ENCODE results near the gene ALDH16A1. TPM values are rescaled to one million over a fixed set of nuclear protein-coding genes. Genes with fewer than 3 reads are reported as not detected.

The ALDH16A1 gene
- total and polyA plus RNA-seq, 4 experiments from 2014 or later: 28.4 to 40.1 (median 32.1) TPM

DNA sequence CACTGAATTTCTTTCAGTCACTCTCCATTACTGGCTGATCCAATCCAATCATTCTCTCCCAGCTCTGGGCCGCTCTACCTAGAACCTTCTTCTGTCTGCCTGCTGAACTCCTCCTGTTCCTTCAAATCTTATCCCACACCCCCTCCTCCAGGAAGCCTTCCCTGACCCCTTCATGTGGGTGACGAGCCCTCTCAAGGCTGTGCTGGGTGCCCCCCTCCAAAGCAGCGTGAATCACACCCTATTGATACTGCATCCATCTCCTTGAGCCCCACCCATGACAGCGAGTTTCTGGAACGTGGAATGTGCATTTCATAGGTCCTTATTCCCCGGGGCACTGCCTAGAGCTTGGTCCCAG is 4.6 kb upstream of the ALDH16A1 start:
- Mint-ChIP-seq H3K27me3 (peaks cover 0 to 5% of the 10 kb centered on the region in 2 donors), H3K4me3 (peak overlapping the region in 3 of 8 donors; percentile 32 to 48 (median 35)), H3K36me3 (peaks cover 25 to 50% of the 10 kb centered on the region in 2 donors), H3K4me1 (peaks cover 23 to 61% (median 41%) of the 10 kb centered on the region in 4 donors), H3K9me3 (peaks cover 0 to 7% (median 0%) of the 10 kb centered on the region in 8 donors), H3K27ac (peak overlapping the region in 4 of 7 donors; percentile 42 to 81 (median 68))
- peaks cover 33% of the 10 kb centered on the region for H3K4me1 ChIP-seq (ENCODE audit: insufficient read depth, low read length)
- CTCF ChIA-PET (ENCODE audit: partially characterized antibody): interaction anchor here (3.9 to 15.5 kb wide), 2 partner anchors 23 to 57 kb away, joined by 19 to 227 read pairs; partner anchors contain the start of gene FLT3LG
- no peaks in the 10 kb centered on the region for H3K9me3 ChIP-seq (ENCODE audit: control insufficient read depth in 1 of 2, low read length in 2 of 2)
- POLR2A ChIA-PET (ENCODE audit: partially characterized antibody): interaction anchor here (0.9 to 4.8 kb wide), 6 partner anchors 9 to 121 kb away, joined by 3 to 26 read pairs (median 8); partner anchors contain the start of genes FLT3LG and RPL13A
- H3K27me3 ChIP-seq (ENCODE audit: insufficient read depth, low read length): no peaks in the 10 kb centered on the region
- no peak for DNase-seq
- H3K27ac ChIP-seq (ENCODE audit: low read depth, low read length): no peak overlapping the region
- intact Hi-C loops (cut with micrococcal nuclease): no loop called here
- peaks cover 27% of the 10 kb centered on the region for H3K36me3 ChIP-seq (ENCODE audit: insufficient read depth, low read length)
- no peak overlapping the region for H3K4me3 ChIP-seq (ENCODE audit: low read length in 2 of 2)

DNA sequence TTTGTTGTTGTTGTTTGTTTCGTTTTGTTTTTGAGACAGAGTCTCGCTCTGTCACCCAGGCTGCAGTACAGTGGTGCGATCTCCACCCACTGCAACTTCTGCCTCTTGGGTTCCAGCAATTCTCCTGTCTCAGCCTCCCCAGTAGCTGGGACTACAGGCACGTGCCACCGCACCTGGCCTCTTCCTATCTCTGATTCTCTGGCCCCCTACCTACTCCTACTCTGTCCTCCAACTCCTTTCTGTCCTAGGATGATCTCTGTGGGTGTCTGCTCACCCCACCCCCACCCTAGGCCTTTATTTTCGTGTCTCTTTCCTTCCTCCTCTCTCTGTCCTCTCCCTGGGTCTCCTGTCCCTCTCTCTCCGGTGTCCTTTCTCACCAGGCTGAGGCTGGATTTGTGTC is 2.6 kb upstream of the ALDH16A1 start:
- Histone ChIP-seq H3K4me1 (ENCODE audit: insufficient read depth, low read length) (peaks cover 37% of the 10 kb centered on the region), H3K27me3 (ENCODE audit: insufficient read depth, low read length) (no peaks in the 10 kb centered on the region), H3K27ac (ENCODE audit: low read depth, low read length) (peak overlapping the region; percentile 91), H3K36me3 (ENCODE audit: insufficient read depth, low read length) (peaks cover 27% of the 10 kb centered on the region), H3K4me3 (ENCODE audit: low read length in 2 of 2) (peak overlapping the region; percentile 14 to 90), H3K9me3 (ENCODE audit: control insufficient read depth in 1 of 2, low read length in 2 of 2) (no peaks in the 10 kb centered on the region)
- ChIA-PET CTCF (ENCODE audit: partially characterized antibody) (interaction anchor here (3.9 to 15.5 kb wide), 2 partner anchors 21 to 59 kb away, joined by 19 to 227 read pairs; partner anchors contain the start of gene FLT3LG), POLR2A (ENCODE audit: partially characterized antibody) (interaction anchor here (1.7 to 5.7 kb wide), 4 partner anchors 21 to 63 kb away, joined by 6 to 222 read pairs (median 20); partner anchors contain the start of genes FLT3LG and KASH5)
- Mint-ChIP-seq H3K4me1 (peaks cover 25 to 63% (median 37%) of the 10 kb centered on the region in 4 donors), H3K36me3 (peaks cover 25 to 48% of the 10 kb centered on the region in 2 donors), H3K4me3 (peak overlapping the region; percentile 91 to 100 (median 99)), H3K9me3 (peaks cover 0 to 2% (median 0%) of the 10 kb centered on the region in 8 donors), H3K27ac (peak overlapping the region; percentile 66 to 100 (median 86)), H3K27me3 (no peaks in the 10 kb centered on the region)
- DNase-seq: no peak
- intact Hi-C loops (cut with micrococcal nuclease): loop anchor here (5.0 kb wide), 1 partner anchor 333 kb away; the partner anchor contains the start of genes C19orf73 and PPFIA3

DNA sequence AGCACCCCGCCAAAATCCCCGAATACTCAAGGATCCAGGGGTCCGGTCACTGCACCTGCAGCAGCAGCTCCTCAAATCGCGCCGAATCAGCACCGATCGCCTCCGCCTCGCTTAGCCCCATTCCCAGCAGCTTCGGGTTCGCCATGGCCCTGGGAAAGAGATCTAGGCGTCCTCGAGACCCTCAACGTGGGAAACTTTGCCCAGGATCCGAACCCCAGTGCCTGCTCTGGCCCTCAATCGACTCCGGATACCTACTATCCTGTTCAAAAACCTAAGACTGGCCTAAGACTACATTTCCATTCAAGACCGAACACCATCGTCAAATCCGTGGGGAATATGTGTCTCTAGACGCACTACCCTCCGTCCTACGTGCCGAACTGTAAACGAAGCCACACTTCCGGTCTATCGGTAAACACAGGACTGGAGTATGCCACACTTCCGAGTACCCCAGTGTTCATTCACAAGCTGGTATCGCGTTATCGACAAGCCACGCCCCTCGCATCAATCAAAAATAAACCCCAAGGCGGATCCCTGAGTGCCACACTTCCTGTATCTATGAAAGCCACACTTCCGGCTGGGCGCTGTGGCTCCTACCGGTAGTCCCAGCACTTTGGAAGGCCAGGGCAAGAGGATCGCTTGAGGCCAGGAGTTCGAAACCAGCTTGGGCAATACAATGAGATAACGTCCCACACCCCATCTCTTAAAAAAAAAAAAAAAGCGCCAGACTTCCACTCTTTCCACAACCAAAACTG is 1.4 kb upstream of the ALDH16A1 start, which contains the start of gene PIH1D1:
PIH1D1 (minus strand) TSS at position 385 of the 752 bp plus-strand sequence; CDS start at position 145, 240 bp downstream.
- Histone ChIP-seq H3K27me3 (ENCODE audit: insufficient read depth, low read length) (no peaks in the 10 kb centered on the region), H3K4me3 (ENCODE audit: low read length in 2 of 2) (peak within 1 kb of the TSS; percentile 66 to 90), H3K4me1 (ENCODE audit: insufficient read depth, low read length) (peaks cover 37% of the 10 kb centered on the region), H3K9me3 (ENCODE audit: control insufficient read depth in 1 of 2, low read length in 2 of 2) (no peaks in the 10 kb centered on the region), H3K36me3 (ENCODE audit: insufficient read depth, low read length) (peaks cover 25% of the 10 kb centered on the region), H3K27ac (ENCODE audit: low read depth, low read length) (peak within 1 kb of the TSS; percentile 91)
- no peaks in the 10 kb centered on the region for H3K27me3 Mint-ChIP-seq
- peak within 1 kb of the TSS; percentile 96 to 100 (median 100) for H3K27ac Mint-ChIP-seq
- peak within 1 kb of the TSS; percentile 91 to 100 (median 99) for H3K4me3 Mint-ChIP-seq
- peaks cover 0 to 2% (median 0%) of the 10 kb centered on the region in 8 donors for H3K9me3 Mint-ChIP-seq
- peak; percentile 91 to 98 (median 95) for DNase-seq
- intact Hi-C loops (cut with micrococcal nuclease): loop anchor here (1.0 to 5.0 kb wide), 3 partner anchors 8 to 334 kb away; partner anchors contain the start of genes C19orf73, PPFIA3 and RRAS
- H3K36me3 Mint-ChIP-seq: peaks cover 30 to 42% of the 10 kb centered on the region in 2 donors
- ChIA-PET POLR2A (ENCODE audit: partially characterized antibody) (interaction anchor here (0.6 to 5.7 kb wide), 25 partner anchors 9 to 426 kb away, joined by 3 to 222 read pairs (median 6); partner anchors contain the start of genes BCL2L12, CD37, FLT3LG and IRF3), CTCF (ENCODE audit: partially characterized antibody) (interaction anchor here (0.5 to 15.5 kb wide), 7 partner anchors 11 to 282 kb away, joined by 3 to 227 read pairs (median 4); partner anchors contain the start of gene FLT3LG)
- H3K4me1 Mint-ChIP-seq: peaks cover 25 to 70% (median 41%) of the 10 kb centered on the region in 4 donors

DNA sequence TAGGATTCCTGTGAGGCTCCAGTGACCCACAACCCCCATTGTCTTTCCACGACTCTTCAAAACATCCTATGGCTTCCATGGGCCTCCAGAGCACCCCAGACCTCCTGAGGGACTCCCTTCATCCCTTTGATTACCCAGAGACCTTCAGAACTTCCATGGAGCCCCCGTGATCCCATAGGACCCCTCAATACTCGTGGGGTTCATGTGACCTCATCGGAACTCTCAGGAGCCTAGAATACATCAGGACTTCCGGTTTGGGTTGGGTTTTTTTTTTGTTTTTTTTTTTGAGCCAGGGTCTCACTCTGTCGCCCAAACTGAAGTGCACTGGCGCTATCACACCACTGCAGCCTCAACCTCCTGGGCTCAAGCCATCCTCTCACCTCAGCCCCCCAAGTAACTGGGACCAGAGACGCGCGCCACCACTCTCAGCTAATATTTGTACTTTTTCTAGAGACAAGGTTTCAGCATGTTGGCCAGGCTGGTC is 774 bp downstream of the ALDH16A1 start:
- ChIA-PET POLR2A (ENCODE audit: partially characterized antibody) (interaction anchor here (0.9 to 5.7 kb wide), 16 partner anchors 9 to 360 kb away, joined by 3 to 222 read pairs (median 5); partner anchors contain the start of genes FLT3LG, FUZ, NOSIP and PRMT1), CTCF (ENCODE audit: partially characterized antibody) (interaction anchor here (0.7 to 15.5 kb wide), 7 partner anchors 9 to 222 kb away, joined by 3 to 227 read pairs (median 5); partner anchors contain the start of gene FLT3LG)
- no peaks in the 10 kb centered on the region for H3K27me3 Mint-ChIP-seq
- Histone ChIP-seq H3K4me1 (ENCODE audit: insufficient read depth, low read length) (peaks cover 50% of the 10 kb centered on the region), H3K4me3 (ENCODE audit: low read length in 2 of 2) (peak overlapping the region; percentile 73 to 96), H3K27ac (ENCODE audit: low read depth, low read length) (peak overlapping the region; percentile 91), H3K36me3 (ENCODE audit: insufficient read depth, low read length) (peaks cover 7% of the 10 kb centered on the region), H3K9me3 (ENCODE audit: control insufficient read depth in 1 of 2, low read length in 2 of 2) (no peaks in the 10 kb centered on the region), H3K27me3 (ENCODE audit: insufficient read depth, low read length) (no peaks in the 10 kb centered on the region)
- no peak for DNase-seq
- H3K4me1 Mint-ChIP-seq: peaks cover 26 to 75% (median 44%) of the 10 kb centered on the region in 4 donors
- H3K4me3 Mint-ChIP-seq: peak overlapping the region; percentile 93 to 100 (median 98)
- intact Hi-C loops (cut with micrococcal nuclease): loop anchor here (1.0 to 5.0 kb wide), 6 partner anchors 16 to 336 kb away; partner anchors contain the start of genes C19orf73, FLT3LG, PPFIA3 and RPL13A
- H3K9me3 Mint-ChIP-seq: peaks cover 0 to 2% (median 0%) of the 10 kb centered on the region in 8 donors
- H3K36me3 Mint-ChIP-seq: peaks cover 24 to 28% of the 10 kb centered on the region in 2 donors
- peak overlapping the region; percentile 96 to 100 (median 100) for H3K27ac Mint-ChIP-seq

DNA sequence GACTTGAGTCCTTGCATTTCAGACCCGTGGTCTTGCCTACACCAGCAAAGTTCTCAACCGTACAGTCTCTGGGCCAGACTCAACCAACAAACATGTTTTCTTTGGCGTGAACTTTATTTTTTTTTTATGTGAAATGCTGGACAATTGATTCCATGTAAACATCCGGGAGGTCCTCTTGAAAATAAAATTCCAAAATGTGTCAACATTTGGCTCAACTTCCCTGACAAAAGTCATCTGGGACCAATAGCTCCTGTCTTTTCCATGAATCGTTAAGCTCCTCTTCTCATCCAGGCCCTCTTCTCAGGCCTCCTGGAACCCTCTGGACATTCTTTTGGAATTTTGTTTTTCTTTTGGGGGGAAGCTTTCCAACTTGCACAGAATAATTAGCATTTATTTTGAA is 2.7 kb downstream of the ALDH16A1 start:
- Histone ChIP-seq H3K27ac (ENCODE audit: low read depth, low read length) (no peak overlapping the region), H3K36me3 (ENCODE audit: insufficient read depth, low read length) (peaks cover 12% of the 10 kb centered on the region), H3K4me3 (ENCODE audit: low read length in 2 of 2) (no peak overlapping the region), H3K9me3 (ENCODE audit: control insufficient read depth in 1 of 2, low read length in 2 of 2) (no peaks in the 10 kb centered on the region), H3K27me3 (ENCODE audit: insufficient read depth, low read length) (no peaks in the 10 kb centered on the region), H3K4me1 (ENCODE audit: insufficient read depth, low read length) (peaks cover 46% of the 10 kb centered on the region)
- POLR2A ChIA-PET (ENCODE audit: partially characterized antibody): interaction anchor here (1.4 to 5.1 kb wide), 2 partner anchors 14 to 17 kb away, joined by 5 to 34 read pairs; no protein-coding TSS in a partner anchor
- intact Hi-C loops (cut with micrococcal nuclease): no loop called here
- no peak for DNase-seq
- Mint-ChIP-seq H3K4me3 (peak overlapping the region in 1 of 8 donors; percentile 49), H3K36me3 (peaks cover 19 to 31% of the 10 kb centered on the region in 2 donors), H3K27me3 (no peaks in the 10 kb centered on the region), H3K27ac (peak overlapping the region in 5 of 7 donors; percentile 22 to 73 (median 60)), H3K9me3 (no peaks in the 10 kb centered on the region), H3K4me1 (peaks cover 19 to 62% (median 38%) of the 10 kb centered on the region in 4 donors)
- CTCF ChIA-PET (ENCODE audit: partially characterized antibody): interaction anchor here (1.2 to 15.5 kb wide), 3 partner anchors 10 to 91 kb away, joined by 3 to 227 read pairs (median 3); partner anchors contain the start of gene FLT3LG

DNA sequence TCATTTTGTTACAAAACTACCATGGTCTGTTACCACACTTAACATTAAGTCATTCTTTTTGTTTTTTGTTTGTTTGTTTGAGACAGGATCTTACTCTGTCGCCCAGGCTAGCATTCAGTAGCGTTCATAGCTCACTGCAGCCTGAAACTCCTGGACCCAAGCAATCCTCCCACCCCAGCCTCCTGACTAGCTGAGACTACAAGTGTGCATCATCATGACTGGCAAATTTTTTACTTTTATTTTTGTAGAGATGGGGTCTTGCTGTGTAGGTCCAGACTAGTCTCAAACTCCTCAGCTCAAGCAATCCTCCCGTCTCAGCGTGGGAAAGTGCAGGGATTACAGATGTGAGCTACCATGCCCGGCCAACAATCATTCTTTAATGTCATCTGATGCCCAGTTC is 3.3 kb downstream of the ALDH16A1 start:
- DNase-seq: no peak
- peaks cover 19 to 57% (median 36%) of the 10 kb centered on the region in 4 donors for H3K4me1 Mint-ChIP-seq
- H3K36me3 Mint-ChIP-seq: peaks cover 19 to 30% of the 10 kb centered on the region in 2 donors
- H3K9me3 Mint-ChIP-seq: no peaks in the 10 kb centered on the region
- Histone ChIP-seq H3K9me3 (ENCODE audit: control insufficient read depth in 1 of 2, low read length in 2 of 2) (no peaks in the 10 kb centered on the region), H3K27ac (ENCODE audit: low read depth, low read length) (no peak overlapping the region), H3K4me3 (ENCODE audit: low read length in 2 of 2) (no peak overlapping the region), H3K36me3 (ENCODE audit: insufficient read depth, low read length) (peaks cover 12% of the 10 kb centered on the region), H3K4me1 (ENCODE audit: insufficient read depth, low read length) (peaks cover 43% of the 10 kb centered on the region), H3K27me3 (ENCODE audit: insufficient read depth, low read length) (no peaks in the 10 kb centered on the region)
- H3K4me3 Mint-ChIP-seq: peak overlapping the region in 1 of 8 donors; percentile 49
- intact Hi-C loops (cut with micrococcal nuclease): no loop called here
- H3K27me3 Mint-ChIP-seq: no peaks in the 10 kb centered on the region
- ChIA-PET CTCF (ENCODE audit: partially characterized antibody) (interaction anchor here (1.2 to 15.5 kb wide), 3 partner anchors 11 to 90 kb away, joined by 3 to 227 read pairs (median 3); partner anchors contain the start of gene FLT3LG), POLR2A (ENCODE audit: partially characterized antibody) (interaction anchor here (1.4 to 5.1 kb wide), 2 partner anchors 13 to 17 kb away, joined by 5 to 34 read pairs; no protein-coding TSS in a partner anchor)
- peak overlapping the region in 6 of 7 donors; percentile 15 to 77 (median 46) for H3K27ac Mint-ChIP-seq

Data from CD4-positive, alpha-beta memory T cell (primary cell).